ENCODE data around the gene ABCA7.
"Not testable (repeated sequence)": the region's sequence is repeated elsewhere in the genome, so short reads cannot be mapped to it uniquely, and the experiment has no call there.

The ABCA7 gene

DNA sequence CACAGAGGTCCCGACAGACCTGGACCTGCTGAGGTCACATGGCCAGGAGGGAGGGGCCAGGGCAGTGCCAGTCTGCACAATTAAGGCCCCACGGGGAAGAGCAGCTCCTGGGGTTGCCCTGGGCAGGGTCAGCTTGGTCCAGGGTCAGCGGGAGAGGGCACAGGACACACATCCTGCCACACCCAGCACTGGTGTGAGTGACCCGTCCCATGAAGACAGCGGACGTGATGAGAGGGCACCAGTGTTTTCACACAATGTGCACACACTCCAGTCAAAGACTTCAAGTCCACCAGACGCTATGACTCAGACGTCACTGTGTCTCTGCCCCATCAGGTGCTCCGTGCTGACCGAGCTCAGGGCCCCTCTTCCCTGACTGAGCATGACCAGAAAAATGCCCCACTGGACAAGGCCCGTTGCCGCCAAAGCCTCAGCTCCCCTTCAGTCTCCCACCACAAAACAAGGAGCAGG is 23.2 kb upstream of the ABCA7 start:
- DNase-seq (ENCODE audit: low read depth, low spot score), result no peak

DNA sequence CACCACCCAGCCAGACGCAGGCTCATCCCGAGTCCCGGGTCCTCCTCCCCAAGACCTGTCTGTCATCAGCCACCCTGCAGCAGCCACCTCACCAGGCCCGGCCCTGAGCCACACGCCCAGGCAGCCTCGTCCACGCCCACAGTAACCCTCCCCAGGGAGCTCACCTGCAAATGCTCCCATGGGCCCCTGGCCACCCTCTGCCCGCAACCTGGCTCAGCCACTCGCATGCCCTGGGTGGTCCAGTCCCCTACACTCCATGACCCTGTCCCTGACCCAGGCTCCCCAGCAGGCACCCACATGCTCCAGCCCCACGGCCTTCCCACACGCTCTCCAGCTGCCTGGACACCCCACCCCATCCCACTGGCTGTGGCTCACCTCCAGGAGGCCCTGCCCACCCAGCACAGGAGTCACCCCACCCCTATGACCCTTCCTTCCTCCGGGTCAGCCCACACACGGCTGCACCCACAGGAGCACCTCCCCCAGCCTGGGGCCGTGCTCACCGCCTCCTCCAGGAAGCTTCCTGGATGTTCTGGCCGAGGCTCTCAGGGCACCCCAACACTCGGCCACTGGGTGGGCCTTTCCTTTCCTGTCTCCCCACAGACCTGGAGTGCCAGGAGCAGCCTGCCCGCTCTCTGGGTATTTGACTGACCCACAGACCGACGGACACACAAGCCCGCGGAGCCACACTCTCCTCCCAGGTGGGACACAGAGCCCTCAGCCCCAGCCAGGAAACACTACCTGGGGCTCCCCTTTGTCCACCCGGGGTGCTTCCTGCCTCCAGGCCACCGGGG is 22.6 kb upstream of the ABCA7 start:
- no peak for DNase-seq (ENCODE audit: low read depth, low spot score)

DNA sequence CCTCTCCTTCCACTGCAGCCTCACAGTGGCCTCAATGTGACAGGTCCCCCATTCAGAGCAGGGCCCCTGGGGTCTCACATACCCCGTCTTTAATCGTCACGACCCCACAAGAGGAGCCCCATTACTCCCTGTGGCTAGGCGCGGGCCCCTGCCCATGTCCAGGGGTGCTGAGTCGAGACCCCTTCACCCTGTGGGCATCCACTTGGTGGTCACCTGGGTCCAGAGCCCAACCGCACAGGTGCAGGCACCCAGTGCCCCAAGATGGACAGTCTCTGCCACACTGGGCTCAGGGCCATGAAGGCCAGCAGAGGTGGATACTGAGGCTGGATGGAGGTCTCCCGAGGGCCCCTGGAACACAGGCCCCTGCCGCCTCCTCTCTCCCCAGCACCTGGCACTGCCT is 22.0 kb upstream of the ABCA7 start:
- DNase-seq (ENCODE audit: low read depth, low spot score), result no peak

DNA sequence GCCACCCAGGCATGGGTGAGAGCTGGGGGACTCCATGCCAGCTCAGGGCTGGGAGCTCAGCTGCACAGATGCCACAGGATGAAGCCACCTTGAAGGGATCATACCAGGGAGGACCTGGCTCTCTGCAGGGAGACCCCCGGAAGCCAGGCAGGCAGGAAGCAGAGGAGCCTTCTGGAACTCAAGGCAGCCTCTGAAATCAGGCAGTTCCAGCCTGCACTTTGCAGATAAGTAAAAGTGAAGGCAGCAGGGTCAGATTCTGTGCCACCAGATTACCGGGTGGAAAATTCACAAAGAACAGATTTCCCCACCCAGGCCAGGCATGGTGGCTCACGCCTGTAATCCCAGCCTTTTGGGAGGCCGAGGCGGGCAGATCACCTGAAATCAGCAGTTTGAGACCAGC is 21.5 kb upstream of the ABCA7 start:
- DNase-seq (ENCODE audit: low read depth, low spot score), result no peak

DNA sequence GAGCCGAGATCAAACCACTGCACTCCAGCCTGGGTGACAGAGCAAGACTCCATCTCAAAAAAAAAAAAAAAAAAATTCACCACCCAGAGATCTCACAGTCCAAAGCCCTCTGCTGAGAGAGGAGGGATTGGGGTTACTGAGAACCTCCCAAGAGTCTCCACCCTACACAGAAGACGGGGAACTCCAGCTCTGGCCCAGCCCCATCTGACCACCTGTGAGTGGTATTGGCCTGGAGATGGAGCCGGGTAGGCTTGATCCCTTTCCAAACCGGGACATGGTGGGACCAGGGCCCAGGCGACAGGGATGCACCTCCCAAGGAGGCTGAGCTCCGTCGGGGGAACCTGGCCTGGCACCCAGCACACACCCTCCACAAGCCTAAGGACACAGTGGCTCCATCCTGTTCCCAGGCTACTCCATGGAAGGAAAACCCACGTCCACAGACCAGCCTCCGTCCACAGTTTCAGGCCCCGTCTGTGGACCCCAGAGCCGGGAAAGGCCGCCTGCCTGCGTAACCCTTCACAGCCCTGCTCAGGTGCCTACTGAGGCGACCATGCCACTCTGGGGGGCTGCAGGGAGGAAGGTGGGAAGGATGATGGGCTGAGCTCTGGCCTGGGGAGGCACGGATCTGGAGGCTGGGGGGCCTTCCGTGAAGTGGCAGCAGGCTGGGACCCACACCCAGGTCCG is 20.8 kb upstream of the ABCA7 start:
- DNase-seq (ENCODE audit: low read depth, low spot score), result no peak

DNA sequence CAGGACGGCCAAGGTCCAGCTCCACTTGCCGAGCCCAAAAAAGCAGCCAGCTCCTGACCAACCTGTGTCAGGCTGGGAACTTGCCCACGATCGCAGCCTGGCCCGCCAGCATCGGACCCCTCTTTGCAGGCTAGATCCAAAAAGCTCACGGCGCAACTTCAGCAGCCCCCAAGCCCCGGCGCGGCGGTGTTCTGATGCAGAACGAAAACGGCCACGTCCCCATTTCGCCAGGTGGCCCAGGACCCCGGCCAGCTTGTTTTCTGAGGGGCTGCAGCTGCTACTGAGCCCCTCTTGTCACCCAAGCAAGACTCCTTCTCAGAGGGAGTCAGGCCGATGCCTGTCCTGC is 20.3 kb upstream of the ABCA7 start:
- DNase-seq (ENCODE audit: low read depth, low spot score), result no peak

DNA sequence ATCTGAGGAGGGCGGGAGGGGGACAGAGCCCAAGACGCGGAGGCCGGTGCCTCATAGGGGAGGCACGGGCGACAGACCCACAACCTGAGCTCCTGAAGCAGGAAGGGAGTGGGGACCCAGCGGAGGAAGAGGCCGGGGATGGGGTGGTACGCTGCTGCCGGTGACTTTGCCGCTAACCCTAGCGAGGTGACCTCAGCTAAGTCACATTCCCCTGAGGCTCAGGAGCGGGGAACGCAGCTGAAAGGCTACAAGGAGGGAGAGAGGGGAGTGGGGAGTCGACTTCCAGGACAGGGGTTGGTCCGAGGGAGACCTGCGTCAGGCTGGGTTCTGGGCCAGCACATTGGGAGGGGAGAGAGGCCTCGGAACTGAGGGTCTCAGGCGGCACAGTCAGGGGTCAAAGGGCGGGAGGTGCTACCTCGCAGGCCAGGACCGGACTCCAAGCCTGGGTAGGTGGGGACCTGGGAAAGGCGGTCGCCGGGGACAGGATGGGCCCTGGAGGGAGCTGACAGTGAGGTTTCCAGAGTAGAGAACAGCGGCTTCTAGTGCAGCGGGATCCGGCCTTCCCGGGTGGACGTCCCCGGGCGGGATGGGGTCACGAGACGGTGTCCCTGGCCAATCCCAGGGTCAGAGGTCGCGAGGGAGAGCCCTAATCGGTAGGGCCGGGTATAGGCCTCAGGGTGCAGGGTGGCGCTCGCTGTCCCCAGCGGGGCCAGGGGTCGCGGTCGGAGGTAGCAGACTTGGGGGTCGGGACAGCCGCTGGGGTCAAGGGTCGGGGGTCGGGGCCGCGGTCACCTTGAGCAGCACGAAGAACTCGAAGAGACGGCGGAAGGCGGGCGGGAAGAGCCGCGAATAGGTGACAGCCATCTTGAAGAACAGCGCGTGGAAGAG is 19.7 kb upstream of the ABCA7 start:
- no peak for DNase-seq (ENCODE audit: low read depth, low spot score)

DNA sequence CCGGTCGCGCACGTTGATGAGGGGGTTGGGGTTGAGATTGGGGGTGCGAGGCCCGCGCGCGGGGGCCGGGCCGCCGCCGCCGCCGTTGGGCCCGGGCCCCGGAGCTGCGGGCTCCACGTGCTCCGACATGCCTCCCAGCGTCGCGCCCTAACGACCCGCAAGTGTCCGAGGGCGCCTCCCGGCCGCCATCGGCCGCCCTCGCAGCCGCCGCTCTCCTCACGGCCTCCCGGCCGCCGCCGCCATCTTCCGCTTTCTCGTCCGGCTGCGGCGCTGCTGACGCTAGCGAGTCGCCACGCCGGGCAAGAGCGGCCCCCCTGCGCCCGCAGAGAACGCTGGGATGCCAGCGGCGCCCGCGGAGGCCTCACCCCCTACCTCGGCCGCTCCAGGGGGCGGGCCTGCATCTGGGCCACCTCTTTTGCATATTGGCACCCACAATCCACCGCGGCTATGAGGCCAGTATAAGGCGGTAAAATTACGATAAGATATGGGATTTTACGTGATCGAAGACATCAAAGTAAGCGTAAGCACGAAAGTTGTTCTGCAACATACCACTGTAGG is 19.0 kb upstream of the ABCA7 start, which contains the start of gene TMEM259:
TMEM259 (minus strand) TSS at position 256 of the 558 bp plus-strand sequence; CDS start at position 129, 127 bp downstream.
- peak; percentile 91 for DNase-seq (ENCODE audit: low read depth, low spot score)

DNA sequence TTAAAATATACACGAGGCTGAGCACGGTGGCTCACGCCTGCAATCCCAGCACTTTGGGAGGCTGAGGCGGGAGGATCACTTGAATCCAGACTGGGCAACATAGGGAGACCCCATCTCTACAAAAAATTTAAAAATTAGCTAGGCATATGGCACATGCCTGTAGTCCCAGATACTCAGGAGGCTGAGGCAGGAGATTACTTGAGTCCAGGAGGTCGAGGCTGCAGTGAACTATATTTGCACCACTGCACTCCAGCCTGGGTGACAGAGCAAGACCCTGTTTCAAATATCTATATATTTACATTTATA is 16.1 kb upstream of the ABCA7 start:
- DNase-seq (ENCODE audit: low read depth, low spot score), result not testable (repeated sequence)

DNA sequence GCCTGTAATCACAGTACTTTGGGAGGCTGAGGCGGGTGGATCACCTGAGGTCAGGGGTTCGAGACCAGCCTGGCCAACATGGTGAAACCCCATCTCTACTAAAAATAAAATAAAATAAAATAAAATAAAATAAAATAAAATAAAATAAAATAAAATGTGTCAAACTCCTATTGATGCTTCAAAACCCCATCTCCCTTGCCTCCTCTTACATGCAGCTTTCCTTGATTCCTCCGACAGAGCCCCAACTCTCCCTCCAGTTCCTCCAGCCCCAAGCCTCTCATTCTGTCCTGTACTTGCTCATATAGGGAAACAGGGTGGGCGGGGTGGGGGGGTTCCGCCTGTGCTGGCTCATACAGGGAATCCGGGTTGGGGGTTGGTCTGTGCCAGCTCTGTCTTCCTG is 14.8 kb upstream of the ABCA7 start:
- not testable (repeated sequence) for DNase-seq (ENCODE audit: low read depth, low spot score)

DNA sequence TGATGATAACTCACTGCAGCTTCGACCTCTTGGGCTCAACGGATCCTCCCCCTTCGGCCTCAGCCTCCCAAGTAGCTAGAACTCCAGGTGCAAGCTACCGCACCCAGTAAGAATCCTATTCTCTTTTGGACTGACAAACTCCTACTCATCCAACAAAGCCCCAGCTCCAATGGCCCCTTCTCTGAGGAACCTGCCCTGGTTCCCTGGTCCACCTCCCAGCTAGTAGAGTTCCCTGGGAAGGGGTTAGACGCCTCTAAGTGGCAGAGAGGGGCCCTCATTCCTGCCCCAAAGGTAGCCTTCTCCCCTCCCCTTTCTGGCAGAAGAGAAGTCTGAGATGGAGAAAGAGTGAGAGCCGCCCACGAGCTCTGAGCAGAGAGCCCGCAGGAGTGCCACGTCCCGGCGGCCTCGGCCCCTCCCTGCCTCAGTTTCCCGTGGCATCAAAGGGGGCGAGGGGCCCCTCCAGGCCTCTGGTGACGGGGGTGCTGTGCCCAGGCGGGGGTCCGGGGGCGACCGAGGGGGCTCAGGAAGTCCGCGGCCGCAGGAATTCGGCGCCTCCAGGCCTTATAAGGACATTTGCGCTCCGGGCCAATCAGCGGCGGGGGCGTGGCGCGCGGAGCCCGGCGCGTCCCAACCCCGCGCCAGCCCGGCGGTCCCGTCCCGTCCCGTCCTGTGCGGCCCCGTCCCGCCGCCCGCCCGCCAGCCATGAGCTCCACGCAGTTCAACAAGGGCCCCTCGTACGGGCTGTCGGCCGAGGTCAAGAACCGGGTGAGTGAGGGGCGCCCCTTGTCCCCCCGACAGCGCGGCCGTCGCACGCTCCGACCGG is 13.7 kb upstream of the ABCA7 start, which contains the start of gene CNN2:
CNN2 (plus strand) TSS at position 649 of the 823 bp plus-strand sequence; CDS start at position 703, 54 bp downstream.
- no peak for DNase-seq (ENCODE audit: low read depth, low spot score)

DNA sequence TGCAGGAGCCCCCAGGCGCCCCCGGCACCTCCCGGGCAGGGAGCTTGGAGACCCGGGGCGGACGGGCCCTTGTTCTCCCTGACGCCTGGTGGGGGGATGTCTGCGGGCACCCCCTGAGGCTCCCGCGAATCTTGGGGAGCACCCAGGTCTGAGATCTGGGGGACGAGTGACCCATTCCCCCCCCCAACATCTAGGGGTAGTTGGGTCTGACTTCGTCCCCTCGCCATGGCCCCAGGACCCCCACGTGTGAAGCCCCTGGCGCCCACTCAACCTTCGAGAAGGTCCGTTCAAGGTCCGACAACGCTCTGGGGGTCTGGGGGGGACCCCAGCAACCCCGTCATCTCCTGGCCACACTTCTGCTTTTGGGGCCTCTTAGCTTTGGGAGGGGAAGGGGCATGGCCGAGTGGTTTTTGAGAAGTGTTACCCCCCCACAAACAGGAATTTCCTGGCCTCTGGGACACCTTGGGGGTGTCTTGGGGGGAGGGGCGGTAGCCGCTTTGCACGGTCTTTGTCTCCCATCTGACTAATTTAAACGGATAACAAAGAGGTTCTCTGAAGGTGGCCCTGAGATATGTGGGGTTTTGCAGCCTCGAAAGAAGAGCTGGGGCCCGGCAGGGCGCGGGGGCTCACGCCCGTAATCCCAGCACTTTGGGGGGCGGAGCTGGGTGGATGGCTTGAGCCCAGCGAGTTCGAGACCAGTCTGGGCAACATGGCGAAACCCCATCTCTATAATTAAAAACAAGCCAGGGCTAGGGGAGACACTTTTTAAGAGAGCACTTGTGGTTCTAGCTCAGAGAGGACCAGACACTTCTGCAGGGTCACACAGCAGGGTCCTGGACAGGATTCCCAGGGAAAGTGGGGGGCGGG is 12.9 kb upstream of the ABCA7 start:
- no peak for DNase-seq (ENCODE audit: low read depth, low spot score)

DNA sequence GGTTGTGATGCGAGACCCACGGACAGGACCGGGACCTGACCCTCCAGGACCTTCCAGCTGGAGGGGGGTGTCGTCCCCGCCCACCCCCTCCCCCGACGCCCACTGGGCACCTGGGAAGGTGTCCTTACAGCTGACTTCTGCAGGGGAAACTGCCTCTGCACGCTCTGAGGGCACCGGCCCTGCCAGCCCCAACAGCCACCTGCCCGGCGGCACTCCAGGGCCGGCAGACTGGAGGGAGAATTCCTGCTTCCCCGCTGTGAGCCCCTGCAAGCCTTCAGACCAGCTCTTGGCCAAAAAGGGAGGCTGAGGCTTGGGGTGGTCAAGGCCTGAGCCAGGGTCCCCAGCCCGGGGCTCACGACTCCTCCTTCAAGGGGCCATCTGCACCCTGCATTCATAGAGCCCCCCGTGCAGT is 12.3 kb upstream of the ABCA7 start:
- no peak for DNase-seq (ENCODE audit: low read depth, low spot score)

DNA sequence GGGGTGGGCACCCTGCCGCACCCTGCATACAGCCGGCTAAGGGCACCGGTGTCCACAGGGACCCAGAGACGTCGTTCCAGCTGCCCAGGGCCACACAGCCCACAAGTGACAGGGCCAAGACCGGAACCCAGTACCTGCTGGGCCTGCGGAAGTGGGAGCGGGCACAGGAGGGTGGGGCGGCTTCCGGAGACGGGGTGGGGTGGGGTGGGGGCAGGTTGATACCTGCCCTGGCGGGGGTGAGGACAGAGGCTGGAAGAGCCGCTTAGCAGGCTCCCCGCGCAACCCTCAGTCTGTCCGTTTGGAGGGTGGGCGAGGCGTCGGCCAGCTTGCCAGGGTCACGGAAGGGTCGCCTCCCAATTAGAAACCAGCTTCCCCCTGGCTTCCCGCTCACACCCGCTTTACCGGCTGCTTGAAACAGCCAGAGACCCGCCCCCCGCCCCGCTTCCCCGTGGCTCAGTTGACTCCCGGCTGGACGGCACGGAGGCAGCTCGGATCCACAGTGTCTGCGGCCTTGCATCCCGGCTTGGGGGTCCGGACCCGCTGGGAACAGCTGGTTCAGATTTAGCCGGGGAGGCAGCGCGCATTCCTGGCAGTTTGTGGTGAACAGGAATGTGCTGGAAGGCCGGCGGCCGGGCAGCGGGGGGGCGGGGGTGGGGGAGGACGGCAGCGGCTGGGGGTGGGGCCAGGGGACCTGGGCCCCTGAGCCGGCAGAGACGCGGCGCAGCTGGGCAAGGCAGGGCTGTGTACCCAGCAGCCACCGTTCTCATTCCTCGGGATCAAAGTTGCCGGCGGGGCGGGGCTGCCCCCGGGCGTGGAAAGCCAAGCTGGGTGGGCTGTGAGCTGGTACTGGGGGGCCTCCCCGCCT is 11.6 kb upstream of the ABCA7 start:
- peak; percentile 98 for DNase-seq (ENCODE audit: low read depth, low spot score)

DNA sequence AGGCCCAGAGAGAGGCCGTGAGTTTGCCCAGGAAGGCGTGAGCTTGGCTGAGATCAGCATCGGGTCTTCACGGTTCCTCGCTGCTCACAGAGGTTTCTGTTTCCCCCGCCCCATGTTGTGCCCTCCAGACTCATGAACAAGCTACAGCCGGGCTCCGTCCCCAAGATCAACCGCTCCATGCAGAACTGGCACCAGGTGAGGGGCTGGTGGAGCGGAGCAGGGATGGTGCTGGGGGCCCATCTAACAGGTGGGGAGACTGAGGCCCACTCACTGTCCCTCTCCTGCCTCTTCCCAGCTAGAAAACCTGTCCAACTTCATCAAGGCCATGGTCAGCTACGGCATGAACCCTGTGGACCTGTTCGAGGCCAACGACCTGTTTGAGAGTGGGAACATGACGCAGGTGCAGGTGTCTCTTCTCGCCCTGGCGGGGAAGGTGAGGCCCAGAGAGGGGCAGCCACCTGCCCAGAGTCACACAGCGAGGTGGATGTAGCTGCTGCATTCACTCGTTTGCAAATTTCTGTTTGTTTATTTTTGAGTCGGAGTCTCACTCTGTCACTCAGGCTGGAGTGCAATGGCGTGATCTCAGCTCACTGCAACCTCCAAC is 7.5 kb upstream of the ABCA7 start:
- DNase-seq (ENCODE audit: low read depth, low spot score), result no peak

DNA sequence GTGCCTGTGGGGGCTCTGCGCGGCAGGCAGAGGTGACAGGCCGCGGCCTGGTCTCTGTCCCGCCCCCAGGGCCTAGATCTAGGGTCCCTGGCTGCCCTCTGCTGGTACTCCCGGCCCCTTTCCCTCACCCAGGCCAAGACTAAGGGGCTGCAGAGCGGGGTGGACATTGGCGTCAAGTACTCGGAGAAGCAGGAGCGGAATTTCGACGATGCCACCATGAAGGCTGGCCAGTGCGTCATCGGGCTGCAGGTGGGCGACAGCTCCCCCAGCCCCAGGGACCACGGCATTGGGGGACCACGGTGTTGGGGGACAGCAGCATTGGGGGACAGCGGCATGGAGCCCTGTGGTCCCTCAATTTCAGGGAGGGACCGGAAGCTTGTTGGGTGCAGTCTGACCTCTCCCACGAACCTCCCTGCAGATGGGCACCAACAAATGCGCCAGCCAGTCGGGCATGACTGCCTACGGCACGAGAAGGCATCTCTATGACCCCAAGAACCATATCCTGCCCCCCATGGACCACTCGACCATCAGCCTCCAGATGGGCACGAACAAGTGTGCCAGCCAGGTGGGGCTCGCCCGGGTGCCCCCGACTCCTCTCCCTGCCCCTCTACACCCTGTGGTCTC is 3.8 kb upstream of the ABCA7 start:
- no peak for DNase-seq (ENCODE audit: low read depth, low spot score)

DNA sequence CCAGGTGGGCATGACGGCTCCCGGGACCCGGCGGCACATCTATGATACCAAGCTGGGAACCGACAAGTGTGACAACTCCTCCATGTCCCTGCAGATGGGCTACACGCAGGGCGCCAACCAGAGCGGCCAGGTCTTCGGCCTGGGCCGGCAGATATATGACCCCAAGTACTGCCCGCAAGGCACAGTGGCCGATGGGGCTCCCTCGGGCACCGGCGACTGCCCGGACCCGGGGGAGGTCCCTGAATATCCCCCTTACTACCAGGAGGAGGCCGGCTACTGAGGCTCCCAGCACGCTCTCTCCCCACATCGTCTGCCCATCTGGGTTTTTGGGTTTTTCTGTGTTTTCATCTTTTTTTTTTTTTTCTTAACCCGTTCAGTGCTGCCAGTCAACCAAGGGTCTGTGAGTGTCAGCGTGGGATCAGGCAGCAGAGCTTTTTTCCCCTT is 2.3 kb upstream of the ABCA7 start:
- DNase-seq (ENCODE audit: low read depth, low spot score), result no peak

Measured in smooth muscle cell of the brain vasculature (primary cell).